HG02678 (cell line): ENCODE results near the gene ACTN4.

Experiments used
- ATAC-seq: cut with Tn5 transposase; IDR thresholded peaks from one replicate; pipeline ENCODE4 v1.9.1; 2021; ENCODE audit warnings: mild to moderate bottlenecking, moderate library complexity; ENCODE audit not compliant: unreplicated experiment

Gene ACTN4

GRCh38 chr19:38722947-38723605 lies 75.6 kb downstream of the ACTN4 start:
- no peak for ATAC-seq

DNA sequence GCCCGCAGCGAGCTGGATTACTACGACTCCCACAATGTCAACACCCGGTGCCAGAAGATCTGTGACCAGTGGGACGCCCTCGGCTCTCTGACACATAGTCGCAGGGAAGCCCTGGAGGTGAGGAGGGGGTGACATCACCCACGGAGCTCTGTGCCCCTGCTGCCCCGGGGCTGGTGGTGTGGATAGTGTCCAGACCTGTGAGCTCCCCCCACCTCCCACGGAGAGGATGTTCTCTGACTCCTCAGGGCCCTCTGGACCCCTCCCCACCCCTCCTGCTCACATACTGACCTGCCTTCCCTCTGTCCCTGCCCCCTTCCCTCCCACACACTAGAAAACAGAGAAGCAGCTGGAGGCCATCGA lies 76.1 kb downstream of the ACTN4 start:
- no peak for ATAC-seq

GRCh38 chr19:38723990-38724854 lies 76.8 kb downstream of the ACTN4 start:
- ATAC-seq = no peak

DNA sequence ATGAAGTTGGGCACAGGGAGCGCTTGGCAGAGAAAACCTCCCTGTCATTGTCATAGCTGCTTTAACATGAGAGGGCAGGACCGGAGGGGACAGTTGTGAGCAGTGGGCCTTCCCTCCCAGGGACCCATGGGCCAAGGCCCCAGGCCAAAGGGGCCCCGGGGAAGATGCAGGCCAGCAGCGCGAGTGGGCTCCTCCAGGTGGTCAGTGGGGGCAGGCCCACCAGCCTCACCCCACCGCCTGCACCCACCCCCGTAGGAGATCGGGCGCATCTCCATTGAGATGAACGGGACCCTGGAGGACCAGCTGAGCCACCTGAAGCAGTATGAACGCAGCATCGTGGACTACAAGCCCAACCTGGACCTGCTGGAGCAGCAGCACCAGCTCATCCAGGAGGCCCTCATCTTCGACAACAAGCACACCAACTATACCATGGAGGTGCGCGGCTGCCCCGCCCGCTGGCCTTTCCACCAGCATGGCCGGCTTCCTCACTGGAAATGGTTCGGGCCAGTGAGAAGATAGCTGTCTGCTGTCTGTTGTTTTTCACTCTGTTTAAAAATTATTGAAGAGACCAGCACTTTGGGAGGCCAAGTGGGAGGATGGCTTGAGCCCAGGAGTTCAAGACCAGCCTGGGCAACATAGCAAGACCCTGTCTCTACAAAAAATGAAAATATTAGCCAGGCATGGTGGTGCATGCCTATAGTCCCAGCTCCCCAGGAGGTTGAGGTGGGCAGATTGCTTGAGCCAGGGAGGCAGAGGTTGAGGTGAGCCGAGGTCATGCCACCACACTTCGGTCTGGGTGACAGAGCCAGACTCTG lies 78.2 kb downstream of the ACTN4 start:
- ATAC-seq = no peak

DNA sequence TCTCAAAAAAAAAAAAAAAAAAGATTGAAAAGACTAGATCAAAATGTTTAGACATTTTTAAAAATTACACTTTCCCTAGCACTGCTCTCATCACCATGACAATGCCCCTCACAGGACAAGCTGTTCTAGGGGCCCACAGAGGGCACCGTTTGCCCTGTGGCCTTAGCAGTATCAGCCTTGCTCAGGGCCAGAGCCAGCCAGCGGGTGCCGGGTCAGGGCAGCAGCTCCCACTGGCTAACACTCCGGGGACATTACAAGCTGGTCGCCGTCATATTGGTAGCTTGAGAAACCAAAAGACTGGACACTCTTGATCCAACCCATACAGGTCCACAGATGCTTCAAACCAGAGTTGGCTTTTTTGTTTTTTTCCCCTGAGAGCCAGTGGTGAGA lies 78.8 kb downstream of the ACTN4 start:
- ATAC-seq = no peak

DNA sequence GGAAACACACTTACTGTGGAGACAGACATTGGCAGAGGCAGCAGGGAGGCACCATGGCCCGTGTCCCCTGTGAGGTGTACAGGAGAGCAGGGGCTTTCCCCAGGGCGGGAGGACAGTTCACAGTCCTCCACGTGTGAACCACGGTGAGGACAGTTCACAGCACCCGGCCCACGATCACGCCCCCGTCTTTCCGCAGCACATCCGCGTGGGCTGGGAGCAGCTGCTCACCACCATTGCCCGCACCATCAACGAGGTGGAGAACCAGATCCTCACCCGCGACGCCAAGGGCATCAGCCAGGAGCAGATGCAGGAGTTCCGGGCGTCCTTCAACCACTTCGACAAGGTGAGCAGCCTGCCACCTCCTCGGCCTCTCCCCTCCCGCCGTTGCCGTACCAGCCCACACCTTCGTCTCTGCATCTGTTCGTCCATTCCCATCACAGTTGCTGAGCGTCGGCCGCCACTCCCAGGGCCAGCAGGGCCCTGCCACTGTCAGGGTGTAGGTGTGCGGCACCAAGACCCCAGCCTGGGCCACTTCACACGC lies 79.4 kb downstream of the ACTN4 start:
- no peak for ATAC-seq

DNA sequence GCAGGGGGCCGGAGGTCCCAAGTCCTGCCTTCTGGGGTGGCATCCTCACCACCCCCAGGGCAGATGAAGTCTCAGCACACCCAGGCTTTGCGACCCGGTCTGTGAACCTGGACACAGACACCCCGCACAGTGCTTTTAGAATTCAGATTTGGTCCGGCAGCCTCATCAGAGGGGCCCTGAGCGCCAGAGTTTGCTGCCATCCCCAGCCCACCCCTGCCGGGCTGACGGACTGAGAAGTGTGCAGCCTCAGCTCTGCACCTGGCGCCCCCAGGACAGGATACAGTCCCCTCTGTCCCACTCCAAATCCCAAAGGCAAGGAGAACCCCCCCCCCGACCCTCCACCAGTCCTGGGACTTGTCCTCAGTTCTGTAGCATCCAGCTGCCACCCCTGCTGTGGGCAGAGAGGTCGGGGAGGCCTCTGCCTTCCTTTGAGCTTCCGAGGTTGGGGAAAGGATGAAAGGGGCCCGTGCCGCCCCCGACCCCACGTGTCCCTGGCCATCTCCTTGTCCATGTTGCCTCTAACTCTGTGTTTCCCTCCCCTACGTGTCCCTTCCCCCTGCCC lies 79.9 kb downstream of the ACTN4 start:
- no peak for ATAC-seq

GRCh38 chr19:38727868-38728660 lies 80.6 kb downstream of the ACTN4 start:
- ATAC-seq = no peak

- ATAC-seq = no peak
These were observed 81.5 kb downstream of the ACTN4 start for GRCh38 chr19:38728752-38729541.

GRCh38 chr19:38729653-38730469 lies 82.4 kb downstream of the ACTN4 start:
- ATAC-seq = no peak

DNA sequence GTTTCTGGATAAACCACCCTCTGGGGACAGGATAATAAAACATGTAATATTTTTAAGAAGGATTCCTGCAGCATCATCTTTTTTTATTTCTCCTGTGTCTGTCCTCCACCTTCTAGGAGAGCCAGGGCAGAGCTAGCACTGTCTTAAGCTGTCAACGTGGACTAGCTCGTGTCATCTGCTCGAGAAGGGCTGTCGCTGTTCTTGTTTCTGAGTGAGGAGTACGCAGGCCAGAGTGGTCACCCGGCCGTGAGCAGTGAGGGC lies 83.0 kb downstream of the ACTN4 start:
- no peak for ATAC-seq

DNA sequence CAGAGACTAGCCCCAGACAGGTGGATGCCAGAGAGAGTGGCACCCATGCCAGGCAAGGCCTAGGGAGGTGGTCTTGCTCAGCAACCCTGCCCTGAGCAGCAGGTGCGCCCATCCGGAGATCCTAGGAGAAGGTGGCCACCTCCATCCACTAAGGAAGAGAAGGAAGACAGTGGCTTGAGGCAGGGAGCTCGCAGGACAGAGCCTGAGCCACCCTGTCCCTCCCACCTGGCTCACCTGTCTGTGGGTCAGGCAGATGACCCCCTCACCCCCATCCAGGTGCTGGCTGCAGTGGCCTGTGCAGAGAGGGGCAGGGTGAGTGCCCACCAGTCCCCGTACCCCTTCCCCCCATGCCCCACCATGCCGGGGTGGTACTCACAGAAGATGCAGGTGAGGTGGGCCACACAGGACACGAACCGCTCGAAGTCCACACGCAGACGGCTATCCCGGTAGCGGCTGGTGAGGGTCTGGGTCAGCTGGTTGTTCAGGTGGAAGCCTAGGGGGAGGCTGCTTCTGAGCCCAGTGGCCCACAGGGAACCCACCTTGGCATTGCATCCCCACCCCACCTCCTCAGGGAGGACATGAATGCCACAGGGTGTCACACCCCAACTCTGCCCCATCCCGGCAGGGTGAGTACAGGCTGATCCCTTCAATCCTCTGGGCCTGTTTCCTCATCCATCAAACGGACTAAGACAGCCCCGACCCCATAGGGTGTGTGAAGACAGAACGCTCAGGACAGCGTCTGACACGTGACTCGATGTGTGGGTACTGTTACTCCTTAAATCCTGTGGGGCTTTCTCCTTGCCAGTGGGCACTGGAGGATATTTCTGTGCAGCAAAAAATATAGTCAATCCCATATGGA lies 83.5 kb downstream of the ACTN4 start:
- no peak for ATAC-seq

DNA sequence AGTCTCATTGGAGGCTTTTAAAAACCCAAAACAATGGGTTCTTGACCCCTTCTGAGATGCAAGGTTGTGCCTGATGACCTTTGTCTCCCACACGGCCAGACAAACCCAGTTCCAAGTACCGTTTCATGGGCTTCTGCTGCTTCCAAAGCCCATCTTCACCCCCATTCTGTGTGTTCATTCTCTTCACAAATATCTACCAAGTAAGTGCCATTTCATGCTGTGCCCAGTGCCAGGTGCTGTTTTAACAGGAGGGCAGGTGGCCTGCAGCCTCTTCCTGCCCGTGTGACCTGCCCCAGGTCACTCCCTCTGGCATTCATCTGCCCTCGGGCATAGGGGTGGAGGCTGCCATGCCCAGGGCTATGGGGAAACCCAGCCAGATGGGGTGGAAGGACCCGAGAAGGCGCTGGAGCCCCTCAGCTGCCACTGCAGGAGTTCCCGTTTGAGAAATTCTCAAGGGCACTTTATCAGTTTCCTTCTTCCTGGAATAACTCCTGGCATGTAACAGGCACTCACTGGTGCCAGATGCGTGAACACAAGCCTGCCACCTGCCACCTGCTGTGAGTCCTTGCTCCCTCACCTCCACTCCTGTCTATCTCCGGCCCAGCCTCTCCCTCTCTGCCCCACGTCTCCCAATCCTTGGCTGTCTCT lies 84.3 kb downstream of the ACTN4 start:
- ATAC-seq = no peak

DNA sequence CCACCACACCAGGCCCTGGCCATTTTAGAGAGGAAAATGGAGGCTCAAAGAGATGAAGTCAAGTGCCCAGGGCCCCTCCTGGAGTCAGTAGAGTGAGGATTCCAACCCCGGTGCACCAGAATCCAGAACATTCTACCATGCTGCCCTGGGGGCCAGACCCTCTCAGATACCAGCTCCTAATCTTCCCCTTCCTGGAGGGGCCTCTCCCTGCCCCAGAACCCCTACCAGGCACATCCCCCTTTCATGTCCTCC lies 85.7 kb downstream of the ACTN4 start:
- no peak for ATAC-seq

DNA sequence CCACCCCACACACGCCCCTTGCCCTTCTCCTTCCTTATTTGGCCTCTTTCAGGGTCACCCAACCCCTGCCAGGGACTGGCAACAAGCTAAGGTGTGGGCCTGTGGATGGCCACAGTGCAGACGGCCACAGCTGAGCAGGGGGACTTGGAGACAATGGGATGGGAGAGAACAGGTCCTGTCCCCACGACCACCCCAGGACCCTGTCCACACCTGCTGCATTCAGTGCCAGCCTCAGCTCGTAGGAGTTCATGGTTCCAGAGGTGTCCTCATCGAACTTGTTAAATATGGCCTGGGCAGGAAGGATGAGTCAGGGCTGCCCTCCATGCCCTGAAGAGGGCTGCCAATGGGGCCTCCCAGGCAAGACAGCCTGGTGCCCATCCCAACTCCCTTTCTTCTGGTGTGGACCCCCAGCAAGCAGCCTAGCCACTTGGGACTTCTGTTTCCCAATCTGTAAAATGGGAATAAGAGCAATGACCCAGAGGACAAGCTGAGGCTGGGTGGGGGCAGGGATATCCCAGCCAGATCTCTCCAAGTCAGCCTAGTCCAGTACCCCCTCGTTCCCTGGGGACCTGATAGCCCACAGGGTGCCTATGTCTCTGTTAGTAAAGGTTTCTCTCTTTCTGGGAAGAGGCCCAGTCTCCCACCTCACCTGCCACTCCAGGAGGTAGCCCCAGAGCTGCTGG lies 86.2 kb downstream of the ACTN4 start:
- ATAC-seq = no peak

DNA sequence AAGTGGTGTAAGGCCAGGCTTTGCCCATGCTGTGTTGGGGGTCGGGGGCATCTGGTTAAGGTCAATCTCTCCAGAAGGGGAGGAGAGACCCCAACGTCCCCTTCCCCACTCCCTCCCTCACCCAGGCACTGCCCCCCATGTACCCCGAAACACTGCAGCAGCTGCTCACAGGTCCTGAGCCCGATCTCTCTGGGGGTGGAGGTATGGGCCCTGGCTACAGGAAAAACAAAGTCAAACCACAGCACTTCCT lies 86.7 kb downstream of the ACTN4 start:
- no peak for ATAC-seq

GRCh38 chr19:38734426-38735256 lies 87.2 kb downstream of the ACTN4 start:
- no peak for ATAC-seq
